ENCODE data around the gene SLC25A30.
"Not testable (repeated sequence)": the region's sequence is repeated elsewhere in the genome, so short reads cannot be mapped to it uniquely, and the experiment has no call there.

Gene SLC25A30

DNA sequence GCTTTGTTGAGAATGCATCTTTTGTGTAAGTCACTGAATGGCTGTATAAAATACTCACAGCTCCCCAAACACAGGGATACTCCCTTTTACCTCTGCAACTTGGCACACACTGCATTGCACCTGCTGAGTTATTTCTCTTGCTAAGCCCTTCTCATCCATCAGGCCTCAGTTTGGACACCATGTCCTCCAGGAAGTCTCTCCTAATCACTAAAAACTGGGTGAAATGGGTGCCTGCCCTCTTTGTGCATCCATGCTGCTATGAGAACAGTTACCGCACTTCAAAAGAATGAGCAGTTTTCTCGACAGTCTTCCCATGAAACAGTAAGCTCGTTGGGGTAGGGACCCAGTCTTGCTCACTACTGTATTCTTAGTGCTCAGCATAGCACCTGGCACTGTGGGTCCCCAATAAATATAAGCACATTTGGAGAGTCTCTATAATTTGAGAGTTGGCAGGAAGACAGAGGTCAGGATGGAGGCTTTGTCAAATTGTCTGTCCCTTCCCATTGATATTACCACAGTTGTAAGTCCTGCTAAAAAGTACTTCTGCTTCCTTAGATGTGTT lies 4.6 kb upstream of the SLC25A30 start:
- no peak overlapping the region for H3K9ac ChIP-seq (ENCODE audit: low read depth, low read length)
- no peak overlapping the region for H3K4me3 ChIP-seq (ENCODE audit: low read length)
- no peaks in the 10 kb centered on the region for H3K27me3 ChIP-seq (ENCODE audit: control insufficient read depth, insufficient read depth, low read length)
- H3K4me1 ChIP-seq (ENCODE audit: control insufficient read depth, insufficient read depth, low read length): no peaks in the 10 kb centered on the region
- no peaks in the 10 kb centered on the region for H3K9me3 ChIP-seq (replicated peaks; ENCODE audit: low read length)
- no peak overlapping the region for H3K4me2 ChIP-seq (ENCODE audit: low read length)
- H3K36me3 ChIP-seq (ENCODE audit: insufficient read depth, low read length): no peaks in the 10 kb centered on the region

DNA sequence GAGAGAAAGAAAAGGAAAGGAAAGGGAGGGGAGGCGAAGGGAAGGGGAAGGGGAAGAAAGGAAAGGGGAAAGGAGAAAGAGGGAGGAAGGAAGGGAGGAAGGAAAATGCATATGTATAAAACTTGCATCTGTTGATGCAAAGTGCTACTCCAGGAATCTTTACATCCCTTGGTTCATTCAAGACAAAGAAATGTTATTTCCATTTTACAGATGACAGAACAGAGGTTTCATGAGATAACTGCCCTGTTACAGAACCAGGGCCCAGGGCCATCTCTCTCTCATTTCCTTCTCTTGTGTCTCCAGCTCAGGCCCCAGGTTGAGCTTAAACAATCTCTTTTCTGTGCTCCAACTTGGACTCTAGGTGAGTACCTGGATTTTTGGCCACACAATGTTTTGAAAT lies 1.8 kb upstream of the SLC25A30 start:
- Histone ChIP-seq H3K9me3 (replicated peaks; ENCODE audit: low read length) (no peaks in the 10 kb centered on the region), H3K4me3 (ENCODE audit: low read length) (no peak overlapping the region), H3K4me1 (ENCODE audit: control insufficient read depth, insufficient read depth, low read length) (peaks cover 8% of the 10 kb centered on the region), H3K27me3 (ENCODE audit: control insufficient read depth, insufficient read depth, low read length) (no peaks in the 10 kb centered on the region), H3K4me2 (ENCODE audit: low read length) (no peak overlapping the region), H3K36me3 (ENCODE audit: insufficient read depth, low read length) (no peaks in the 10 kb centered on the region), H3K9ac (ENCODE audit: low read depth, low read length) (no peak overlapping the region)

DNA sequence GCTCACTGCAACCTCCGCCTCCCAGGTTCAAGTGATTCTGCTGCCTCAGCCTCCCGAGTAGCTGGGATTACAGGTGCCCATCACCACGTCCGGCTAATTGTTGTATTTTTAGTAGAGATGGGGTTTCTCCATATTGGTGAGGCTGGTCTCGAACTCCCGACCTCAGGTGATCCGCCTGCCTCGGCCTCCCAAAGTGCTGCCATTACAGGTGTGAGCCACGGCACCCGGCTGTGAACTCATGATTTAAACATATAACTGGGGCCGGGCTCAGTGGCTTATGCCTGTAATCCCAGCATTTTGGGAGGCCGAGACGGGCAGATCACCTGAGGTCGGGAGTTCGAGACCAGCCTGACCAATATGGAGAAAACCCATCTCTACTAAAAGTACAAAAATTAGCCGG lies 1.2 kb upstream of the SLC25A30 start:
- H3K9me3 ChIP-seq (replicated peaks; ENCODE audit: low read length); H3K36me3 ChIP-seq (ENCODE audit: insufficient read depth, low read length); H3K4me3 ChIP-seq (ENCODE audit: low read length); H3K9ac ChIP-seq (ENCODE audit: low read depth, low read length); H3K27me3 ChIP-seq (ENCODE audit: control insufficient read depth, insufficient read depth, low read length); H3K4me2 ChIP-seq (ENCODE audit: low read length): not testable (repeated sequence)
- H3K4me1 ChIP-seq (ENCODE audit: control insufficient read depth, insufficient read depth, low read length): peaks cover 13% of the 10 kb centered on the region

DNA sequence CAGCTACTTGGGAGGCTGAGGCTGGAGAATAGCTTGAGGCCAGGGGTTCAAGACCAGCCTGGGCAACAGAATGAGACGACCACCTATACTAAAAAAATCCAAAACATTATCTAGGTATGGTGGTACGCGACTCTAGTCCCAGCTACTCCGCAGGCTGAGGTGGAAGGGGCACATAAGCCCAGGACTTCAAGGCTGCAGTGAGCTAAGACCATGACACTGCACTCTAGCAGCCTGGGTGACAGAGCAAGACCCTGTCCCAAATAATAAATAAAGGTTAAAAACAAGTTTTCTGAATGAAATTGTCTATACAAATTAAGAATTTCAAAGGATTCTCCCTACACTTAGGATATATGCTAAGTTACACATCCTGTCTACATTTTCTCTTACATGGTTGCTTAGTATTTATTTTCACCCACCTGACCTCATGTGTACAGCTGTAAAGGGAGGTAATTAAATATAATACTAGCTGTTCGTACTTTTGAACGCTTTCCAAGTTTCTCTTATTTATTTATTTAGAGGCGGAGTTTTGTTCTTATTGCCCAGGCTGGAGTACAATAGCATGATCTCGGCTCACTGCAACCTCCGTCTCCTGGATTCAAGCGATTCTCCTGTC lies 1.6 kb downstream of the SLC25A30 start:
- Histone ChIP-seq H3K9me3 (replicated peaks; ENCODE audit: low read length) (no peaks in the 10 kb centered on the region), H3K36me3 (ENCODE audit: insufficient read depth, low read length) (no peaks in the 10 kb centered on the region), H3K9ac (ENCODE audit: low read depth, low read length) (peak overlapping the region; percentile 85), H3K4me1 (ENCODE audit: control insufficient read depth, insufficient read depth, low read length) (peaks cover 14% of the 10 kb centered on the region), H3K27me3 (ENCODE audit: control insufficient read depth, insufficient read depth, low read length) (no peaks in the 10 kb centered on the region), H3K4me2 (ENCODE audit: low read length) (peak overlapping the region; percentile 100), H3K4me3 (ENCODE audit: low read length) (peak overlapping the region; percentile 91)

DNA sequence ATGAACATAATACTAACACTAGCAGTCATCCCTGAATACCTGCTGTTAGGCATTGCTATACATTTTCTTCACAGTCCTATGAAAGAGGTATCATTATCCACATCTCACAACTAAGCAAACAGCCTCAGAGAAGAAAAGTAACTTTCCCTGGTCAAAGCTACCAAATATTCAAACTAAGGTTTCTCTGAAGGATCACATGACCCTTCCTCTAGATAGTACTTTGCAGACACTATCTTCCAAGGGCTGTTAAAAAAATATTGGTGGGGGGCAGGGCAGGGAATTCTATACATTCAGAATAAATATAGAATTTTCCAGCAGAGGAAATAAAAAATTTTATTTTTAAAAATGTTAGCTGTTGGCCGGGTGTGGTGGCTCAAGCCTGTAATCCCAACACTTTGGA lies 3.1 kb downstream of the SLC25A30 start:
- Histone ChIP-seq H3K27me3 (ENCODE audit: control insufficient read depth, insufficient read depth, low read length) (no peaks in the 10 kb centered on the region), H3K9ac (ENCODE audit: low read depth, low read length) (peak overlapping the region; percentile 42), H3K4me1 (ENCODE audit: control insufficient read depth, insufficient read depth, low read length) (peaks cover 14% of the 10 kb centered on the region), H3K9me3 (replicated peaks; ENCODE audit: low read length) (no peaks in the 10 kb centered on the region), H3K36me3 (ENCODE audit: insufficient read depth, low read length) (peaks cover 2% of the 10 kb centered on the region), H3K4me3 (ENCODE audit: low read length) (peak overlapping the region; percentile 32), H3K4me2 (ENCODE audit: low read length) (peak overlapping the region; percentile 75)

DNA sequence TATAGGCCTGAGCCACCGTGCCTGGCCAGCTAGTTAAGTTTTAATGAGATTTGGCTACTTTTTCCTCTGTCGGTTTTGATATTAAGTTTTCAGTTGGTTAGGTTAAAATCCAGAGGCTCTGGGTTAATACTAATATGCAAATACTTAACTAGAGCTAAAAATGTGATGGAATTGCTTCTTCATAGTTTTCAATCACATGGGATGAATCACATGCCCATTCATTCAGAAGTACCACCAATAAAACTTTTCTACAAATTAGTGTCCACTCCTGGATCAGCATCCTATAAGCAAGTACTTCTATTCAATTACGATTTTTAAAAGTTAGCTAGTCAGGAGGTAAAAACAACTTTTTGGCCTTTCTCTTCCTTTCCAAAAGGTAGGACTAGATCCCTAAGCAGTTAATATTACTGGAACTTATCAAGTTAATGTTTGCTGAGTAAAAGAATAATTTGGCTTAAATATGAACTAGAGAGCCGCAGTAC lies 4.3 kb downstream of the SLC25A30 start:
- Histone ChIP-seq H3K4me3 (ENCODE audit: low read length) (no peak overlapping the region), H3K9me3 (replicated peaks; ENCODE audit: low read length) (no peaks in the 10 kb centered on the region), H3K36me3 (ENCODE audit: insufficient read depth, low read length) (peaks cover 8% of the 10 kb centered on the region), H3K9ac (ENCODE audit: low read depth, low read length) (no peak overlapping the region), H3K4me1 (ENCODE audit: control insufficient read depth, insufficient read depth, low read length) (peaks cover 14% of the 10 kb centered on the region), H3K4me2 (ENCODE audit: low read length) (peak overlapping the region; percentile 75), H3K27me3 (ENCODE audit: control insufficient read depth, insufficient read depth, low read length) (no peaks in the 10 kb centered on the region)

DNA sequence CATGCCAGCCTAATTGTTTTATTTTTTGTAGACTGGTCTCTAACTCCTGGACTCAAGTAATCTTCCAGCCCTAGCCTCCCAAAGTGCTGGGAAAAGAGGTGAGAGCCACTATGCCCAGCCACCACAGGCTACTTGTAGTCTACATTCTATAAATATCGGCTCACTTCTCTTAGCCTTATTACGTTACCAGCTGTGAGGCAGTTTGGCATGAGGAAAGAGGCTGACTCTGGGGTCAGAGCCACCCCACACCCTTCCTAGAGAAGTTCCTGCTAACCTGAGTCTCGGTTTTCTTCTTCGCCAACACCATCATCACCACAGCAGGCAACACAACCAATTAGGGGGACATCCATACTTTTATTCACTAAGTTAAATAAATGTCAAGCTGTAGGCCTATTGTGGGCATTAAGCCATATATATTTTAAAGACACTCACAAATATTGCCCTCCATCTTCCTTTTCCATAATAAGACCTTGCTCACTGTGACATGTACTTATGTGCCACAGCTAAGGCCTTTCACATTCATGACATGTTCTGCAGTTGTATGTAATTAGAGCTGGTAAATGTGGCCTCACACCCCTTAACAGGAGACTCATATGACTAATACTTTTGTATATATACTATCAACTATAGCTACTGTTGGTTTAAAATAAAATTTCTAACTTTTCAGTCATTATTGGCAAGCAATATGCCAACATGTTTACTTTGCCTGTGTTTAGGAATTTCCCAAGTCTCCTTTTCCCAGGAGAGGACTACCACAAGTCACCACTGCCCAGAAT lies 5.7 kb downstream of the SLC25A30 start:
- Histone ChIP-seq H3K4me2 (ENCODE audit: low read length) (no peak overlapping the region), H3K9me3 (replicated peaks; ENCODE audit: low read length) (no peaks in the 10 kb centered on the region), H3K4me1 (ENCODE audit: control insufficient read depth, insufficient read depth, low read length) (peaks cover 14% of the 10 kb centered on the region), H3K36me3 (ENCODE audit: insufficient read depth, low read length) (peaks cover 17% of the 10 kb centered on the region), H3K9ac (ENCODE audit: low read depth, low read length) (no peak overlapping the region), H3K27me3 (ENCODE audit: control insufficient read depth, insufficient read depth, low read length) (no peaks in the 10 kb centered on the region), H3K4me3 (ENCODE audit: low read length) (no peak overlapping the region)

DNA sequence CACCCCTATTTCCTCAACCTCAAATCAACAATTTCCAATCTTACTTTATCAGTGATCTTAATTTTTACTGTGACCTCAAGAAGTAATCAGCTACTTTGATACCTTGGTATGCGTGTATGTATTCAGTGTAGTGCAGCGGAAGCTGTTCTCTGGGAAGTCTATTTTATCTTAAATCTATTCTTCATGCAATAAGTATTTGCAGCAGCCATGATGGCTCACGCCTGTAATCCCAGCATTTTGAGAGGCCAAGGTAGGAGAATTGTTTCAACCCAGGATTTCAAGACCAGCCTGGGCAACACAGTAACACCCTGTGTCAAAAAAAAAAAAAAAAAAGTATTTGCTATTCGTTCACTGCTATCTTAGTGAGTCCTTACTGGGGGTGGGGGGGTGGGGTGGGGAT lies 6.5 kb downstream of the SLC25A30 start:
- H3K9me3 ChIP-seq (replicated peaks; ENCODE audit: low read length): no peaks in the 10 kb centered on the region
- no peak overlapping the region for H3K9ac ChIP-seq (ENCODE audit: low read depth, low read length)
- H3K4me1 ChIP-seq (ENCODE audit: control insufficient read depth, insufficient read depth, low read length): peaks cover 11% of the 10 kb centered on the region
- H3K4me3 ChIP-seq (ENCODE audit: low read length): no peak overlapping the region
- peaks cover 21% of the 10 kb centered on the region for H3K36me3 ChIP-seq (ENCODE audit: insufficient read depth, low read length)
- no peak overlapping the region for H3K4me2 ChIP-seq (ENCODE audit: low read length)
- H3K27me3 ChIP-seq (ENCODE audit: control insufficient read depth, insufficient read depth, low read length): no peaks in the 10 kb centered on the region

DNA sequence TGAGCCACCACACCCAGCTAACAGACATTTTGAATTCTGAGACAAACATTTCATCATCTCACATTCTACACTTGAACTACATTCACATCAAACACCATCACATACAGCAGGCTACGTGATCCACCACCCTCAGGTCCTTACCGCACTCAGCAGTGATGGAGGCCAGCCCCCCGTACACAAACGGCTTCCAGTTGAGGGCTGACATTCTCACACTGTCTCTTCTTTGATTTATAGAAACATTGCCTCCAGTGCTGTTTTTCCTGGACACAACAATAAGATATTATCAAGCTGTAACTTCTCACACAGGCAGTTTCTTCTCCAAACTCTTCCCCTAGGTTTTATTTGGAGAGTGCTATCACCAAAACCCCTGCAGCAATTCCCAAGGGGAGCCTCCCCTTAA lies 7.0 kb downstream of the SLC25A30 start:
- Histone ChIP-seq H3K36me3 (ENCODE audit: insufficient read depth, low read length) (peaks cover 21% of the 10 kb centered on the region), H3K4me3 (ENCODE audit: low read length) (no peak overlapping the region), H3K9ac (ENCODE audit: low read depth, low read length) (no peak overlapping the region), H3K9me3 (replicated peaks; ENCODE audit: low read length) (no peaks in the 10 kb centered on the region), H3K27me3 (ENCODE audit: control insufficient read depth, insufficient read depth, low read length) (no peaks in the 10 kb centered on the region), H3K4me2 (ENCODE audit: low read length) (no peak overlapping the region), H3K4me1 (ENCODE audit: control insufficient read depth, insufficient read depth, low read length) (peaks cover 9% of the 10 kb centered on the region)

DNA sequence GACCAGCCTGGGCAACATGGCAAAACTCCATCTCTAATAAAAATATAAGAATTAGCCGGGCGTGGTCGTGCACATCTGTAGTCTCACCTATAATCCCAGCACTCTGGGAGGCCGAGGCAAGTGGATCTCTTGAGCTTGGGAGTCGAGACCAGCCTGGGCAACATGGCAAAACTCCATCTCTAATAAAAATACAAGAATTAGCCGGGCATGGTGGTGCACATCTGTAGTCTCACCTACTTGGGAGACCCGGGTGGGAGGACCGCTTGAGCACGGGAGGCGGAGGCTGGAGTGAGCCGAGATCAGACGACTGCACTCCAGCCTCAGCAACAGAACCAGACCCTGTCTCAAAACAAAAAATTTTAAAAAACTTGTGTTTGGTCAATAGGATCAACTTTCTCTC lies 7.7 kb downstream of the SLC25A30 start:
- peaks cover 9% of the 10 kb centered on the region for H3K4me1 ChIP-seq (ENCODE audit: control insufficient read depth, insufficient read depth, low read length)
- no peaks in the 10 kb centered on the region for H3K27me3 ChIP-seq (ENCODE audit: control insufficient read depth, insufficient read depth, low read length)
- no peak overlapping the region for H3K4me2 ChIP-seq (ENCODE audit: low read length)
- H3K36me3 ChIP-seq (ENCODE audit: insufficient read depth, low read length): peaks cover 25% of the 10 kb centered on the region
- no peak overlapping the region for H3K9ac ChIP-seq (ENCODE audit: low read depth, low read length)
- H3K4me3 ChIP-seq (ENCODE audit: low read length): no peak overlapping the region
- H3K9me3 ChIP-seq (replicated peaks; ENCODE audit: low read length): no peaks in the 10 kb centered on the region

DNA sequence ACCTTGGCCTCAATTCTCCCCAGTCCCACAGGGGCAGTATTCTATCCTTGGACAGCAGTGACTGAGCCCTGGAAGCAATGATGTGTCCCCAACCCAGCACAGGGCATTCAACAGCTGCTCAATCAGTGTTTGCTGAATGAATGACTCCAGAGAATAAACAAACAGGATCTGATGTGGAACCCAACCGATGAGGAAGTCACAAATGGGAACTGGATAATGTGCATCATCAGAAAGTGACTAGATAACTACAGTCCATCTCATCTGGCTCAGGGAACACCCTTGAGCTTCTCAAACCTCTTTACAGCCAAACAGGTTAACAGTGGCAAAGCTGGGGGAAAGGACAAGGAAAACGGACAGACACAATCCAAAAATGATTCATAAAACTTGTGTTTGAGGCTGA lies 8.2 kb downstream of the SLC25A30 start:
- H3K36me3 ChIP-seq (ENCODE audit: insufficient read depth, low read length): peaks cover 30% of the 10 kb centered on the region
- no peak overlapping the region for H3K4me3 ChIP-seq (ENCODE audit: low read length)
- no peak overlapping the region for H3K9ac ChIP-seq (ENCODE audit: low read depth, low read length)
- H3K27me3 ChIP-seq (ENCODE audit: control insufficient read depth, insufficient read depth, low read length): no peaks in the 10 kb centered on the region
- H3K4me1 ChIP-seq (ENCODE audit: control insufficient read depth, insufficient read depth, low read length): peaks cover 7% of the 10 kb centered on the region
- H3K9me3 ChIP-seq (replicated peaks; ENCODE audit: low read length): no peaks in the 10 kb centered on the region
- no peak overlapping the region for H3K4me2 ChIP-seq (ENCODE audit: low read length)

Measured in skeletal muscle satellite cell (primary cell).